IPS DF 6.9 (cell line): Measurements from ENCODE around the gene RNU1-3.
"Not testable (repeated sequence)": the region's sequence is repeated elsewhere in the genome, so short reads cannot be mapped to it uniquely, and the experiment has no call there.

Source experiments
- DNase-seq: peaks from one replicate; pipeline ENCODE4 v3.0.0-alpha.2; 2013; ENCODE audit warnings: low read depth, low spot score
- H3K27ac ChIP-seq: one replicate; pipeline ENCODE4 v1.5.1; 2013; ENCODE audit warnings: low read length, control low read depth
- H3K27me3 ChIP-seq: 2 replicates; pipeline ENCODE4 v1.6.1; 2013; ENCODE audit warnings: mild to moderate bottlenecking, low read length; ENCODE audit not compliant: control insufficient read depth, insufficient read depth
- H3K36me3 ChIP-seq: 2 replicates; pipeline ENCODE4 v1.6.1; 2013; ENCODE audit warnings: low read length; ENCODE audit not compliant: control insufficient read depth, insufficient read depth
- H3K4me1 ChIP-seq: 2 replicates; pipeline ENCODE4 v1.6.1; 2013; ENCODE audit warnings: low read length; ENCODE audit not compliant: control insufficient read depth, insufficient read depth
- H3K4me3 ChIP-seq: 2 replicates; pipeline ENCODE4 v1.5.1; 2013; ENCODE audit warnings: mild to moderate bottlenecking, low read length
- H3K9me3 ChIP-seq: 2 replicates; pipeline ENCODE4 v1.6.1; 2013; ENCODE audit warnings: low read length, inconsistent platforms; ENCODE audit not compliant: control insufficient read depth, insufficient read depth
- WGBS: extraction: QIAGEN DNeasy Blood & Tissue Kit; methylation state at CpG from one replicate; pipeline ENCODE4 v1.1.7; 2013; ENCODE audit warnings: mixed read lengths, missing lambda C conversion rate; ENCODE audit not compliant: insufficient read length, insufficient coverage; 5-methylcytosine and 5-hydroxymethylcytosine counted together

The RNU1-3 gene

DNA sequence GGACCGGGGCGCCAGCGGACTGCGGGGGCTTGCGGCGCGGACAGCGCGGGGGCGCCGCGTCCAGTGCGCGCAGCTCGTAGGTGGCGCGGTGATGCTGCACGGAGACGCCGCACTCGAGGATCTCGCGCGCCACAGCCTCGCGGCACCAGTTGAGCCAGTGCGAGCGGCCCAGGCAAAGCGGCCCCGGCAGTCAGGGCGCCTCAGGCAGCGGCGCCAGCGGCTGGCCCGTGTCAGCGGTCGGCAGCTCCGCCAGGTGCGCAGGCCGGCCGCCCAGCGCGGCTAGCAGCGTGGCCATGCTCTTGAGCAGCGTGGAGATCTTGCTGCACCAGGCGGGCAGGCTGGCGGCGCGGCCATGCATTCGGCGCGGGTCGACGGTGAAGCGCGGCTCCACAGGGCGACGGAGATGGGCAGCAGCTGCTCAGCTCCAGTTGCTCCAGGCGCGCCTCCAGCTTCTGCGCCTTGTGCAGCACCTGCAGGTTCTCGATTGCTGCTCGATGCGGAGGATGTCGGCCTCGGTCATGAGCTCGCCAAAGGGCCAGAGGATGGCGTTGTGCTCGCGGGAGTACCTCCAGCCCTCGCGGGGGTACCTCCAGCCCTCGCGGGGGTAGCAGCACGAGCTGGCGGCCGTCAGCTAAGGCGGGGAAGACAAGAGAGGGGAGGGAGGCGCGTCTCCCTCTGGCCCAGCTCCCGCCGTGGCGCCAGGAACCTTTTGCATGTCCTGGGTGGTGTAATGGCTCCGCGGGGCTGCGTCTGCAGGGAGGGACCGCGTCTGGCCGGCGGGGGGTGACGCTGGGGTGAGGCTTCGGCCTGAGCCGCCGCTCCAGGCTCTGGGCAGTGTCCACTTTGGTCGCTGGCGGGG lies 26.9 kb upstream of the RNU1-3 start:
- not testable (repeated sequence) for DNase-seq, H3K27ac ChIP-seq, H3K36me3 ChIP-seq, H3K4me1 ChIP-seq, H3K9me3 ChIP-seq, H3K27me3 ChIP-seq
- no CpG with 5 or more reads among the region's 96 CpGs for WGBS
- peak overlapping the region; percentile 24; the same call in 1 of the 2 replicates for H3K4me3 ChIP-seq

DNA sequence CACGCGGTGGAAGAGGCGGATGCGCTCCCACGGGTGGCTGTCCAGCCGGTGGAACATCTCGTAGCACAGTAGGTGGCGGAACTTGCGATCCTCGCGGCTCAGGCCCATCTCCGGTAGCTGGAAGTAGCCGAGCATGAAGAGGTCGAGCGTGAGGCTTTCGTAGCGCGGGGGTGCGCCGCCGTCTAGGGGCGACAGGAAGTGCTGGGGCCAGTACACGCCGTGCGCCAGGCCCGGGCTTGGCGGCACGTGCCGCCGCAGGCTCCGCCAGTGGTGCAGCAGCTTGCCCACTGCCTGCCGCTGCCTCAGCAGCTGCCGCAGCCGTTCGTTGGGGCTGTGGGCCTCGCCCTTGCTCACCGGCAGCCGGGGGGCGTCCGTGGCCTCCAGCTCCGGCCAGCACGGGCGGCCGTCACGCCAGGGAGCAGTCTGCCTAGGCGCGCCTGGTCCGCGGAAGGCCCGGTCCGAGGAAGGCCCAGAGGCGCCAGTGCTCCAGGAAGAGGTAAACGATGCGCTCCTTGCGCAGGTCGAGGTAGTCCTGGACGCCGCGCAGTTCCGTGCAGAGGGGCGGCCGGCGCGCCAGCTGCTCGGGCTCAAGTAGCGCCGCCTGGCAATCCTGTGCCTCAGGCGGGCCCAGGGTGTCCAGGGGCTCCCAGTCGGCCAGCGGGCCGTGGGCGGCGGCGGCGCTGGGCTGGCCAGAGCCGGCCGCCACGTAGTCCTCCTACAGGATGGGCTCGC lies 26.1 kb upstream of the RNU1-3 start:
- no CpG with 5 or more reads among the region's 79 CpGs for WGBS
- not testable (repeated sequence) for H3K36me3 ChIP-seq, H3K9me3 ChIP-seq, H3K27me3 ChIP-seq, H3K4me3 ChIP-seq, H3K4me1 ChIP-seq, H3K27ac ChIP-seq, DNase-seq

DNA sequence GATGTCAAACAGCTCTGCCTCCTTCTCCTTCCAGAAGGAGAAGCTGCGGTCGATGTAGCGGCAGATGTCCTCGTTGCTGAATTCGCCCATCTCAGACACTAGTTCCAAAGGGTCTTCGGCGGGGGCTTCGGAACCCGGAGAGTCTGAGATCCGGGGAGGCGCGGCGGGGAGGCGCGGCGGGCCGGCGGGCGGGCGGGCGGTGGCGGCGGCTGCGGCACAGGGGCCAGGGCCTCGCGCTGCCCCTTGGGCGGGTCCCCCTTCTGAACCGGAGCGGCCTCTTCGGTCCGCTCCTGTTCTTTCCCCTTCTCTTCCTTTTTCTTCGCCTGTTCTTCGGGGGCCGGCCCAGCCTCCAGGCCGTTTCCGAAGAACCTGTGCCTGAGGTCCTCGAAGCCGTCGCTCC lies 25.5 kb upstream of the RNU1-3 start:
- H3K27ac ChIP-seq, H3K4me1 ChIP-seq, DNase-seq, H3K27me3 ChIP-seq, H3K4me3 ChIP-seq, H3K36me3 ChIP-seq, H3K9me3 ChIP-seq: not testable (repeated sequence)
- WGBS = no CpG with 5 or more reads among the region's 39 CpGs

DNA sequence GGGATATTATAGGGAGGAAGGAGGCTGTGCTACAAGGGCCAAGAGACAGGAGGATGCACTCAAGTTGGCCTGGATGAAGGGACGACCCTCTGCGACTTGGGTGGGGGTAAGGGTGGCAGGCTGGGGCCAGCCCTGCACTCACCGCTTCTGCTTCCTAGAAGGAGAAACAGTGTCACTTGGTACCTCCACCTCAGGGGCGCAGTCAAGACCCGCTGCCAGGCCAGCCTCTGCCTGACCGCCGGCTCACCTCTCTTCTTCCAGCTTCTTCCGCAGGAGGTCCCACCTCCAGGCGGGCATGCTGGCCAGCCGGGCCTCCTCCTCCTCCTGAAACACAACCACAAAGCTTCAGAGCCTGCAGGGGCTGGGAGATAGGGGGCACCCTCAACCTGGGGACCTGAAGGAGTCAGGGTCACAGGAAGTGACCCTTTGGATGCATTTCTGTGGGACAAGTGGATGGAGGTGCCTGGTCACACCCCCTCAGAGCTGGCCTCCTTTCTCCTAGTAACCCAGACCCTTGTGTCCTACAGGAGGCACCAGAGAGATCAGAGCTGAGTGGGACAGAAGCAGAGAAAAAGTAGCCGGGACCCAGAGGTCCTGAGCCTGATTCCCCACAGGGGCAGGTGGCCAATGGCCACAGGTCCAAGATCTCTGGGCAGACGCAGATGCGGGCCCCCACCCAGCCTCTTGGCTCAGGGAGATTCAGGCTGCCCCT lies 24.4 kb upstream of the RNU1-3 start:
- H3K4me1 ChIP-seq, H3K27me3 ChIP-seq, H3K27ac ChIP-seq, DNase-seq, H3K36me3 ChIP-seq, H3K4me3 ChIP-seq, H3K9me3 ChIP-seq: not testable (repeated sequence)
- no CpG with 5 or more reads among the region's 13 CpGs for whole genome bisulfite sequencing

DNA sequence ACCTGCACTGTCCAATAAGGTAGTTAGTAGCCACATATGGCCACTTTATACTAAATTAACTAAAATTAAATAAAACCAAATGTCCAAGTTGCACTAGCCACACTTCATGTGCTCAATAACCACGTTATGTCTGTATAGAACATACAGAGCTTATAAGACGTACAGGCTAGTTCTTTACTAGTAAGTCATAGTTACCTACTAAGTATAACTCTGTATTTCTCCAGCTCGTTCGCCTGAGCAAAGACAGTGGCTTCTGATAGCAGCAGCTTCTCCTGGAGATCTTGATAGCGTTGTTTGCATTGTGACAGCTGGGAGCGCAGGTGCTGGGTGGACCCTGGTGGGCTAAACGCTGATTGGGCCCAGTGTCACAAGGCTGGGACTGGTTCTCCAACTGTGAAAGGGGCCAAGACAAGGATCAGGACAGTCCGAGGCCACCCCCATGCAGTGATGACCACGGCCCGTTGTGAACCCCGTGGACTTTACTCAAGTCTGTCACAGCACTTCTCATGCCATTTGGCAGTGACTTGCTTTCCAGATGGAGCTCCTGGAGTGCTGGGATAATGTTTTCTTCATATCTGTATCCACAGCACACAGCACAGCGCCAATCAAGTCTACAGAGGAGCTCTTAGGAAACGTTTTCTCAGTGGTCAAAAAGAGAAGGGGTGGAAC lies 20.5 kb upstream of the RNU1-3 start:
- H3K4me1 ChIP-seq, H3K36me3 ChIP-seq, DNase-seq, H3K27me3 ChIP-seq, H3K4me3 ChIP-seq, H3K9me3 ChIP-seq, H3K27ac ChIP-seq: not testable (repeated sequence)
- WGBS = no CpG with 5 or more reads among the region's 13 CpGs

DNA sequence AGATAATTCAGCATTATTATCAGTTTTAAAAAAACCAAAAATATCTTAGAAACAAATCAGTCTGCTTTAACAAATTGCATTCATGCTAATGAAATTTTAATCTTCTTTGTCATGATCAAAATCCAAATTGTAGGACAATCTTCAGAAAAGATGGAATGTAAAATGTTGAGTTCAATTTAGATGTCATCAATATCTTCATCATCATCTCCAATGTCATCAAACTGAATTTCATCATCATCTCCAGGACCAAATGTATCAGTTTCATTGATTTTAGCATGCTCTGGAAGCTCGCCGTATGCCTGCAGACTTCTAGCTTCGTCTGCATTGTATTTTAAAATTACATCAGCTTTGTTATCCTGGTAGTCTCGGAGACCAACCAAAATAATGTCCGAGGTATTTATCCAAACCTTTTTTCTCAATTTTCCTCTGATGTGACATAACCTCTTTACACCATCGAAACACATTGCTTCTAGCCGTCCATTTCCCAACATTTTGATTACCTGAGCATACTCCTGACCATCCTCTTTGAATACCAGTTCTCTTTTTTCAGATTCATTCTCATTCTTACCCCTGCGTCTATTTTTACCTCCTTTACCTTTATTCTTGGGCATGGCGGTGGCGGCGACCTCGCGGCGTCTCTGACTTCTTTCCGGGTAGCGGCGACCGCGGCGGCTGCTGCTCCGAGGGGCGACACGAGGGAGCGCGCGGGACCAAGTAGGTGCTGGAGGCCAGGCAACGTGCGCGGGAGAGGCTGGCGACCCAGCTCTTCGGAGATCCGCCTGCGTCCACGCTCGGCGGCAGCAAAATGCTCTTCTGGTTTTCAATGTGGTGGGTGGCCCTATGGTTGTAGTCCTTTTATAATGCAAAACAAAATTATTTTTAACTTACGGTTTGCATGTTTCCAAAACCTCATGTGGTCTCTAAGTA lies 19.0 kb upstream of the RNU1-3 start:
- not testable (repeated sequence) for H3K9me3 ChIP-seq, H3K4me3 ChIP-seq, H3K4me1 ChIP-seq, H3K36me3 ChIP-seq, H3K27ac ChIP-seq, DNase-seq, H3K27me3 ChIP-seq
- WGBS = 100% methylated on average over 2 of the region's 37 CpGs

DNA sequence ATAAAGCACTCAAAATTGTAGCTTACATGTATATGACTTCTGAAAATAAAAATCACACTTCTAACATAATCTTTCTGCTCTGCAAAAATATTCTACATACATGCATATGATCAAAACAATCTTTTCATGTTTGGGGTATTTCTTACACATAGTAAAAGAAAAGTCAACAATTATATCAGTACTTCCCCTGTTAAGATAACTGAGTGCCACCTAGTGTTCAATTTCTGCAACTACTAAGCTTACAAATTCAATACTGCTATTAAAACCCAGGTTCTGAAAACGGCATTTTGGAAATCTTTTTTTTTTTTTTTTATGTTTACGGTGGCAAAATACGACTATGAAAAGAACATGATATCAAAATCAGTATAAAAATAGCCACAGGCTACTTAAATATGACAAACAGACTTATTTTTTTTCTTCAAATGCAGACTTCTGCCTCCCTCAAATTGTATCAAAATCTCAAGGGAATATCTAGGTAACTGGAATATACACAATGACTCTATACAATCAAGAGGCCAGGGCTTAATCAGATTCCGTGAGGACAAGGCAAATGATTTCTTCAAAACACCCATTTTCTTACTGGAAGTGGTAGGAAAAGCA lies 18.1 kb upstream of the RNU1-3 start:
- no CpG with 5 or more reads among the region's 4 CpGs for WGBS
- H3K4me1 ChIP-seq, H3K4me3 ChIP-seq, DNase-seq, H3K27ac ChIP-seq, H3K27me3 ChIP-seq, H3K9me3 ChIP-seq, H3K36me3 ChIP-seq: not testable (repeated sequence)

DNA sequence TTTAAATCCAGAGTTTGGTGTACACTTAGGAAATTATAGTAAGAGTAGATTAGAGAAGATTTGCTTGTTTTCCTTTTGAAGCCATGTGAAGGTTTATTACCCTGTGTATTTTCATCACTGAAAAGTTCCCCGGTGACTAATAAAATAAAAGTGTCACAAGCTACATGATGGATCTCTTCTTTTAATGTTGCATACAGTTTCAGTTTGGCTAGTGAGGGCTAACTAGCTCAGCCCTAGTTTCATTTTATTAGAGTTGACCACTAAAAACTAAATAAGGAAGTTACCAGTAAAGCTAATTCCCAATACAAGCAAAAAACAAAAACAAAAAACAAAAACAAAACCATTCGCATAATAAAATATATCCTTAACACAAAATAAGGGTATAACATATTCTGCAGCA lies 17.4 kb upstream of the RNU1-3 start:
- H3K27me3 ChIP-seq, DNase-seq, H3K27ac ChIP-seq, H3K4me1 ChIP-seq, H3K36me3 ChIP-seq, H3K9me3 ChIP-seq, H3K4me3 ChIP-seq: not testable (repeated sequence)
- no CpG with 5 or more reads among the region's 2 CpGs for WGBS

DNA sequence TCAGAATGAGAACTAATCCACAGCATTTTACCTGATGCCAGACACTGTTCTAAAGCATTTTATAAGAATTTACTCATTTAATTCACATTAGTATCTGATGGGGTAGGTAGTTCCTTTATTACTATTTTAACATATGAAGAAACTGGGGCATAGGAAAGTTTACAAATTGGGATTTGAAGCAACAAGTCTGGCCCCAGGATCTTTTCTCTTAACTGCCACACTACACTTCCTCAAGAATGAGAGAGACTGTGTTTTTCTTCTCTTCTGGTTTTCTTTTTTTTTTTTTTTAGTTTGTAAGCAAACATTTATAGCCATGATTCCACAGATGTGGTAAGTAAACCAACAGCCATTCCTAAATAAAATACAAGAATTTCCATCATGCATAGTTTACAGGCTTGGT lies 16.1 kb upstream of the RNU1-3 start:
- H3K4me1 ChIP-seq, H3K27me3 ChIP-seq, H3K4me3 ChIP-seq, H3K27ac ChIP-seq, DNase-seq, H3K9me3 ChIP-seq, H3K36me3 ChIP-seq: not testable (repeated sequence)
